GM10847 (cell line): Measurements from ENCODE around the gene FMN1.

Experiments used
- POLR2A ChIP-seq: IDR thresholded peaks from 2 replicates; pipeline ENCODE4 v1.6.1; 2011; ENCODE audit not compliant: insufficient read length; ENCODE audit errors: extremely low read depth

FMN1 gene

GRCh38 chr15:32843219-32843815, 351.2 kb downstream of the FMN1 start:
- no peak for TF ChIP-seq POLR2A

- no peak for TF ChIP-seq POLR2A
These were observed 352.4 kb downstream of the FMN1 start for GRCh38 chr15:32842081-32842480.

GRCh38 chr15:32840507-32841245, 353.8 kb downstream of the FMN1 start:
- no peak for TF ChIP-seq POLR2A

DNA sequence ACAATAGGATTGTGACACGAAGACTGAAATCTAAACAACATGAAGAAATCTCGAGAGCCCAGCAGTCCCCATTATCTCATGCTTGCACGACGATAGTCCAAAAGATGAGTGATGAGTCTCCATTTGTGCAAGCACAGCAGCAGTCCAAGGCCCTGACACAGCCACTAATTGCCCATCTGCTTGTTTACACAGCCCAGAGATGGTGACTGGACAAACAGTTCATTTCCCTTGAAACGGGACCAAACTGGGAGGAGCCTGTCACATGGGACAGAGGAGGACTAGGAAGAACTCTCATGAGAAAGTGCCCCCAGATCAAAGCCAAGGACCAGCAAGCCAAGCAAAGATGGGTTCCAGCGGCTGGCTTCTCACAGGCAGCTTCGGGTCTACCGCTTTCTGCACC, 355.7 kb downstream of the FMN1 start:
- TF ChIP-seq POLR2A = no peak

- TF ChIP-seq POLR2A = no peak
These were observed 356.2 kb downstream of the FMN1 start for GRCh38 chr15:32838338-32838737.

DNA sequence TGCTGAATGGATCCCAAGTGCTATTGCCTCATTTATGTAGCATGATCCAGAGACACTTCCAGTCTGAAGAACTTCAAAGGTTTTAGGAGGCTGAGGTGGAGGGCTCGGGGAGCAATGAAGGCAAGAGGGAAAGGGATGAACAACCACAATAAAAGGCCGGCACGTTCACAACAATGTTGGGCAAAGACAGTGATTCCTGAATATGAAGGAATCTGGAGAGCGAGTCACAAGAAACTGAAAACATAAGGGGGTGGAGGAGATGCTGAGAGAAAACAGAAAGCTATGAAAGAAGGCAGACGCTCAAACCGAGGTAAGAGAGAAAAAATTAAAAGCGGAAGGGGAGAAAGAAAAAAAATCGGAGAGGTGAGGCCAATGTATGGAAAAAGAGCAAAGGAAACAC, 356.6 kb downstream of the FMN1 start:
- TF ChIP-seq POLR2A = no peak

DNA sequence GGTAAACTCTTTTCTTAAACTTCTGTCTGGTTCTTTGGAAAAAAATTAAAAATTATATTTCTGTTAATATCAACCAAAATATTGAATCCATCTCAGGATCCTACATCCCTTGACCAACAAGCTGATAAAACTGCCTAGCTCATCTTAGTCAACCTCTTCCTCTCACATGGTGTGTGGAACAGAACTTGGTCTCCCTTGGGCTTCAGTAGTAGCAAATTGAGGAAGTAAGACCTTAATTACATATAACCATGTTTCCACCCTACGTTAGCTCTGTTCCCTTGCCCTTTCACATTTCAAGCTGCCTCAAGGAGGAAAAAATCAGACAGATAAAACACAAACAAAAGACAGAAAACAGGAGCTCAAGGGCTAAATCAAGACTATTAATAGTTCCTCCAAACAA, 360.4 kb downstream of the FMN1 start:
- TF ChIP-seq POLR2A = no peak

DNA sequence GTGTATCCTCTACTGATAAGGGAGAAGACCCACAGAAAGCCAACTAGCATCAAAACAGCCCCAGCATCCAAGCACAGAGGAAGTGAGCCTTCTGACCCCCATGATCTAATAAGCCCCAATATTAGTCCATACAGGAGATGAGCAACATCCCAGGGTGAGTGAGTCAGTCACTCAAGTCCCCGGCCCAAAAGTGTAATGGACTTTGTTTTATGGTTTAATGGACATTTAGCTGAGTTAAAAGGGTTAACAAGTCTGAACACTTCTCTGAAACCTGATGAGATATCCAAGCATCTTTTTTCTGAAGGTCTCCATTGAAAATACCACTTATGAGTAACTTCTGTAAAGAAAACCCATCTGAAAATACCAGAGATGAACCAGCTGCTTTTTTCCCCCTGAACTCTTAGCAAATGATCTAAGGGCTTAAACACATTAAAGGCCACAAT, 361.1 kb downstream of the FMN1 start:
- no peak for TF ChIP-seq POLR2A

DNA sequence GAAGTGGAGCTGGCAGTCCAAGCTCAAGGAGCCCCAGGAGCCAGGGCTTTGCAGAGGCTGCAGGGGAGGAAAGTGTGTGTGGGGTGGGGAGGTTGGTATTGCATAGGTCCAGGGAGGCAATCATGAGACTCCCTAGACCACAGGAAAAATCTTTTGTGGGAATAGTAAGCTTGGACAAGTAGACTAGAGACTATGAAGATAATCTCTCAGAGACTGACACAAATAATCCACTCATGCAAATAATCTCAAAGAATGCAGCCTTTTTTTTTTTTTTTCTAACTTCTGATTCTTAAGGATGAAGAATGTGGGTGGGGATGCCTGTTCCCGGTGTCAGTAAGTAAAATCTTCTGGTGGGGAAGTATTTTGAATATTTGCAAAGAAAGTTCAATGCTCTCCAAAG, 363.0 kb downstream of the FMN1 start:
- no peak for TF ChIP-seq POLR2A

- TF ChIP-seq POLR2A = no peak
These were observed 364.3 kb downstream of the FMN1 start for GRCh38 chr15:32830241-32830640.

DNA sequence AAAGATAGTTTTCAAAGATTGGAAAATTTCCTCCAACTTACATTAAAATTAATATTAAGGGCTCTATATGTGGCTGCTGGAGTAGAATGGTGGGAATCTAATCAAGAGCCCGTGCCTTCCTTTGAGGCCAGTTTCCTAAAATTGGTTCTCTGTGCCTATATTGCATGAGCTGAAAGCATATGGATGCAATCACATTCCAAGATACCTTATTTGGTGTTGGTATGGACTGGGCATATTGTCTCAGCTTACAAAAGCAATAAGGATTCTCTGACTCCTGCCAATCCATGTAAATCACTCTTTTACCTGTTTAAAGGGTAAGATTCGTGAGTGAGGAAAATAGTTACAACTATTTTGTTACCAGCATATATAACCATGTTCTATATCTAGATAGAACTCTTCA, 365.1 kb downstream of the FMN1 start:
- no peak for TF ChIP-seq POLR2A

DNA sequence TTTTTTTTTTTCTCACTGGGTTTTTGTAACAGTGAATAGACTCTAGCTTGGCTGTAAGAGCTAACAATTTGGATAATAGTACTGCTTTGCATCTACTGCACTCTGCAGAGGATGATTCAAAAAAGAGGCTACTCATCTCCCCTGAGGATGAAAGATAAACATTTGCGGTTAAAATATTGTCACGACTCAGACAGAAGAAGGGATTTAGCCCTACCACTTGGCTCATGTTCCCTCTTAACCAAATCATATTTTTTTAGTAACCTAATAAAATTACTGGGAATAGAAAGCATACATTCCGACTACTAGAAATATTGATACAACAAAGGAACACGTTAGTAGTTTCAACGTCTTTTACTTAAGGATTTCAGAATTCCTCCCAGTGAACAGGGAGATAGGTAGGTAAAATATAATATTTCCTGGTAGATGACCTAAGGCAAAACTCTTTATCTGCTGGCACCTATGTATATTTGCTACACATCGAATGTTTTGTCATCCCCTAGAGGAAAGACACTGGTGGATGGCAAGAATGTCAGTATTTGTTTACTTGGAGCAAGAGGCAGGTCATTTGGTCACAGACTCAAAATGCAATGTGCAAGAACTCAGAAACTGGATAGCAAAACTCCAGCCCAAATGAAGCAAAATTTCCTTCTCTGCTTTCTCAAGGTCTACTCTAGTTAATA, 365.9 kb downstream of the FMN1 start:
- no peak for TF ChIP-seq POLR2A

GRCh38 chr15:32826685-32827084, 367.8 kb downstream of the FMN1 start:
- TF ChIP-seq POLR2A = no peak

- TF ChIP-seq POLR2A = no peak
These were observed 369.3 kb downstream of the FMN1 start for GRCh38 chr15:32825219-32825618.

DNA sequence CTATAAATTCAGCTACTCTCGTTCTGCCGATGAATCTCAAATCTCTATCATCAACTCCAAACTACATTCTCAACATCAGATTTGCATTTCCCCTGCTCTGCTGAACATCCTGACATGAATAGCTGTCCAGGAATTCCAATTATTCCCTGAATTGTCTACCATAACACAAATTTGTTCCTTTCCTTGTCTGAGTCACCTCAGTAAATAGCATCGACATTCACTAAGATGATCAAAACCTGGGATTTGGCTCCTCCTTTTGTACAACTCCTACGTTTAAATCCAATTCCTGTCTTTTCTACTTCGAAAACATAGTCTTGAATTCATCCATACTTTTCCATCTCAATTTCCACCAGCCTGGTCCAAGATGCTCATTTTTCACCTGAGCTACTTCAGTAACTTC, 369.7 kb downstream of the FMN1 start:
- no peak for TF ChIP-seq POLR2A

DNA sequence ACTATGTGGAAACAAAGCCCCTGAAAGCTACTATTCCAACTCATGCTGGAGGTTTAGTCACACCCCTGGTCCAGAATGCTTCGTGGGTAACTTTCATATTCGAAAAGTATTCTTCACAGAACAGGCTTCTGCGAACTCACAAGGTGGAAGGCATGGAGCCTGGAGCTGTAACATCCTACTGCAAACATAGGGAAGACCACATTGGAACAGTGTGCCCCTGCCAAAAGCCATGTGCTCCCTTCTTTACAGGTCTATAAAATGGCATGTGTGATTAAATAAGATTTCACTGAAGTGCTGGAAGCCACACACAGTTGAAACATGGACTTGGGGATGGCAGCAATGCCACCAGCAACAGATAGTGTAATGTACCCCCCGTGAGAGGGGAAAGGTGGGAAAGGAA, 370.8 kb downstream of the FMN1 start:
- no peak for TF ChIP-seq POLR2A

GRCh38 chr15:32822739-32823138, 371.8 kb downstream of the FMN1 start:
- no peak for TF ChIP-seq POLR2A

DNA sequence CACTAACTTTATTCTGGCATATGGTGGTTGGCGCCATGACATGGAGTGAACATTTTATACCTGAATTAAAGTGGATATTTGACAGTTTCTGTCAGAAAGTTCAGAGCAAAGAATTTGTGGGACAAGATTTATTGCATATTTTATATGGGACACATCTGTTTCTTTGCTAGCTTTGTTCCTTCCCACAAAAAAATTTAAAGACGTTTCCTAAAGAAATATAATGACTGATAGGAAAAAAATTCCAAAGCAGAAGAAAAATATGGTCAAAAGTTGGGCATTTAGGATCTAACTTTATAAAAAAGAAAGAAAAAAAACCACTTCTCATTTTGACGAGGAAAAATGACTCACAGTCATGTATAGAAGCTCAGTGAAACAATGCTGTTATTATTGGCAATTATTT, 375.1 kb downstream of the FMN1 start:
- TF ChIP-seq POLR2A = no peak
